Effector memory CD8-positive, alpha-beta T cell (primary cell): ENCODE results near the gene CHD2.

ENCODE experiments used
- ATAC-seq: fragments of 150-1000 bp; cut with Tn5 transposase; replicated peaks from 2 replicates; pipeline ENCODE4 v1.10.0; 2021; ENCODE audit warnings: mild to moderate bottlenecking, moderate library complexity
- DNase-seq, 3 experiments: peaks; one replicate each; pipeline ENCODE4 v3.0.0; 2021
- H3K27ac Mint-ChIP-seq, 2 donors: one replicate each; pipeline ENCODE4 v1.8.0; 2022; ENCODE audit warnings: mild to moderate bottlenecking in 2 of 2, mixed read lengths in 2 of 2, moderate library complexity in 2 of 2
- H3K27me3 Mint-ChIP-seq, 2 donors: one replicate each; pipeline ENCODE4 v1.8.0; 2022; ENCODE audit warnings: mixed read lengths in 2 of 2
- H3K36me3 Mint-ChIP-seq: one replicate; pipeline ENCODE4 v1.8.0; 2022; ENCODE audit warnings: mild to moderate bottlenecking, moderate library complexity, mixed read lengths; ENCODE audit not compliant: insufficient read depth
- H3K4me1 Mint-ChIP-seq, 2 donors: one replicate each; pipeline ENCODE4 v1.8.0; 2022; ENCODE audit warnings: low read depth in 2 of 2, mixed read lengths in 2 of 2
- H3K4me3 Mint-ChIP-seq, 2 donors: one replicate each; pipeline ENCODE4 v1.8.0; 2022; ENCODE audit warnings: mild to moderate bottlenecking in 2 of 2, mixed read lengths in 2 of 2, moderate library complexity in 2 of 2
- H3K9me3 Mint-ChIP-seq, 2 donors: one replicate each; pipeline ENCODE4 v1.8.0; 2022; ENCODE audit warnings: mixed read lengths in 2 of 2

The CHD2 gene

GRCh38 chr15:93047621-93048425 is 147.7 kb downstream of the CHD2 start:
- H3K27ac Mint-ChIP-seq = peak overlapping the region; percentile 89 to 92
- DNase-seq (peak; percentile 61 to 73 (median 72)), ATAC-seq (peak; percentile 91)
- peaks cover 0 to 10% of the 10 kb centered on the region in 2 donors for H3K9me3 Mint-ChIP-seq
- peaks cover 5% of the 10 kb centered on the region for H3K36me3 Mint-ChIP-seq
- H3K27me3 Mint-ChIP-seq = no peaks in the 10 kb centered on the region
- peak overlapping the region; percentile 65 to 69 for H3K4me3 Mint-ChIP-seq
- H3K4me1 Mint-ChIP-seq = peaks cover 40 to 41% of the 10 kb centered on the region in 2 donors

- ATAC-seq (no peak), DNase-seq (no peak)
- peak overlapping the region; percentile 89 to 92 for H3K27ac Mint-ChIP-seq
- H3K27me3 Mint-ChIP-seq = no peaks in the 10 kb centered on the region
- peak overlapping the region in 1 of 2 donors; percentile 69 for H3K4me3 Mint-ChIP-seq
- H3K9me3 Mint-ChIP-seq = peaks cover 0 to 10% of the 10 kb centered on the region in 2 donors
- H3K4me1 Mint-ChIP-seq = peaks cover 40 to 41% of the 10 kb centered on the region in 2 donors
- peaks cover 5% of the 10 kb centered on the region for H3K36me3 Mint-ChIP-seq
These were observed 148.2 kb downstream of the CHD2 start for GRCh38 chr15:93048426-93048721.

GRCh38 chr15:93048759-93049161 is 148.6 kb downstream of the CHD2 start:
- ATAC-seq = no peak
- Mint-ChIP-seq H3K36me3 (peaks cover 5% of the 10 kb centered on the region), H3K27me3 (no peaks in the 10 kb centered on the region), H3K9me3 (peaks cover 0 to 10% of the 10 kb centered on the region in 2 donors), H3K27ac (peak overlapping the region; percentile 89 to 92), H3K4me3 (peak overlapping the region; percentile 41 to 70), H3K4me1 (peaks cover 40 to 41% of the 10 kb centered on the region in 2 donors)
- DNase-seq = no peak

- ATAC-seq = no peak
- peak overlapping the region; percentile 41 to 70 for H3K4me3 Mint-ChIP-seq
- no peak for DNase-seq
- no peaks in the 10 kb centered on the region for H3K27me3 Mint-ChIP-seq
- H3K4me1 Mint-ChIP-seq = peaks cover 40 to 41% of the 10 kb centered on the region in 2 donors
- H3K36me3 Mint-ChIP-seq = peaks cover 5% of the 10 kb centered on the region
- H3K27ac Mint-ChIP-seq = peak overlapping the region; percentile 89 to 92
- peaks cover 0 to 10% of the 10 kb centered on the region in 2 donors for H3K9me3 Mint-ChIP-seq
These were observed 149.1 kb downstream of the CHD2 start for GRCh38 chr15:93049233-93049632.

GRCh38 chr15:93049914-93050578 is 149.9 kb downstream of the CHD2 start:
- H3K27ac Mint-ChIP-seq = peak overlapping the region; percentile 89 to 92
- H3K36me3 Mint-ChIP-seq = peaks cover 5% of the 10 kb centered on the region
- peaks cover 41 to 43% of the 10 kb centered on the region in 2 donors for H3K4me1 Mint-ChIP-seq
- no peaks in the 10 kb centered on the region for H3K27me3 Mint-ChIP-seq
- ATAC-seq (peak; percentile 60), DNase-seq (peak; percentile 40 to 52 (median 45))
- peak overlapping the region; percentile 41 to 70 for H3K4me3 Mint-ChIP-seq
- peaks cover 0 to 10% of the 10 kb centered on the region in 2 donors for H3K9me3 Mint-ChIP-seq

GRCh38 chr15:93050648-93051047 is 150.5 kb downstream of the CHD2 start:
- no peak for ATAC-seq
- Mint-ChIP-seq H3K4me3 (peak overlapping the region in 1 of 2 donors; percentile 41), H3K9me3 (peaks cover 0 to 9% of the 10 kb centered on the region in 2 donors), H3K4me1 (peaks cover 41 to 43% of the 10 kb centered on the region in 2 donors), H3K36me3 (peaks cover 5% of the 10 kb centered on the region), H3K27me3 (peaks cover 3% of the 10 kb centered on the region in 2 donors), H3K27ac (peak overlapping the region; percentile 89 to 92)
- no peak for DNase-seq

- Mint-ChIP-seq H3K36me3 (peaks cover 1% of the 10 kb centered on the region), H3K27ac (peak overlapping the region; percentile 89 to 92), H3K9me3 (peaks cover 0 to 1% of the 10 kb centered on the region in 2 donors), H3K4me1 (peaks cover 35 to 38% of the 10 kb centered on the region in 2 donors), H3K4me3 (no peak overlapping the region), H3K27me3 (peaks cover 11% of the 10 kb centered on the region in 2 donors)
- DNase-seq (no peak), ATAC-seq (no peak)
These were observed 151.3 kb downstream of the CHD2 start for GRCh38 chr15:93051236-93052089.

GRCh38 chr15:93052090-93052879 is 152.2 kb downstream of the CHD2 start:
- H3K27me3 Mint-ChIP-seq = peaks cover 12 to 19% of the 10 kb centered on the region in 2 donors
- peaks cover 31 to 32% of the 10 kb centered on the region in 2 donors for H3K4me1 Mint-ChIP-seq
- DNase-seq (peak in 1 of 3 experiments; percentile 26), ATAC-seq (no peak)
- no peaks in the 10 kb centered on the region for H3K36me3 Mint-ChIP-seq
- no peak overlapping the region for H3K27ac Mint-ChIP-seq
- H3K4me3 Mint-ChIP-seq = no peak overlapping the region
- H3K9me3 Mint-ChIP-seq = no peaks in the 10 kb centered on the region

GRCh38 chr15:93055211-93055610 is 155.1 kb downstream of the CHD2 start:
- H3K9me3 Mint-ChIP-seq = no peaks in the 10 kb centered on the region
- H3K4me1 Mint-ChIP-seq = peaks cover 5 to 8% of the 10 kb centered on the region in 2 donors
- DNase-seq (no peak), ATAC-seq (no peak)
- H3K27me3 Mint-ChIP-seq = peaks cover 13 to 40% of the 10 kb centered on the region in 2 donors
- H3K4me3 Mint-ChIP-seq = no peak overlapping the region
- H3K36me3 Mint-ChIP-seq = peaks cover 3% of the 10 kb centered on the region
- peak overlapping the region in 1 of 2 donors; percentile 62 for H3K27ac Mint-ChIP-seq

GRCh38 chr15:93056836-93057235 is 156.7 kb downstream of the CHD2 start:
- H3K9me3 Mint-ChIP-seq = no peaks in the 10 kb centered on the region
- H3K4me1 Mint-ChIP-seq = peaks cover 0 to 5% of the 10 kb centered on the region in 2 donors
- no peak overlapping the region for H3K4me3 Mint-ChIP-seq
- ATAC-seq (no peak), DNase-seq (no peak)
- H3K36me3 Mint-ChIP-seq = peaks cover 3% of the 10 kb centered on the region
- H3K27ac Mint-ChIP-seq = peak overlapping the region in 1 of 2 donors; percentile 62
- H3K27me3 Mint-ChIP-seq = peaks cover 19 to 55% of the 10 kb centered on the region in 2 donors

- Mint-ChIP-seq H3K4me1 (peaks cover 0 to 5% of the 10 kb centered on the region in 2 donors), H3K36me3 (peaks cover 3% of the 10 kb centered on the region)
These were observed 157.5 kb downstream of the CHD2 start for GRCh38 chr15:93057618-93058017.

GRCh38 chr15:93058128-93058527 is 158.0 kb downstream of the CHD2 start:
- H3K9me3 Mint-ChIP-seq = no peaks in the 10 kb centered on the region
- peaks cover 3% of the 10 kb centered on the region for H3K36me3 Mint-ChIP-seq
- no peak overlapping the region for H3K27ac Mint-ChIP-seq
- H3K27me3 Mint-ChIP-seq = peaks cover 29 to 68% of the 10 kb centered on the region in 2 donors
- peaks cover 2 to 8% of the 10 kb centered on the region in 2 donors for H3K4me1 Mint-ChIP-seq
- DNase-seq = no peak
- ATAC-seq = no peak
- no peak overlapping the region for H3K4me3 Mint-ChIP-seq

More at GRCh38 chr15:93057618-93058017, 157.5 kb downstream of the CHD2 start:
- H3K4me3 Mint-ChIP-seq = no peak overlapping the region
- H3K27me3 Mint-ChIP-seq = peaks cover 26 to 63% of the 10 kb centered on the region in 2 donors
- DNase-seq (no peak), ATAC-seq (no peak)
- H3K27ac Mint-ChIP-seq = no peak overlapping the region
- H3K9me3 Mint-ChIP-seq = no peaks in the 10 kb centered on the region
